NCI-H1417 treated with DMSO at 0.1 percent for 48 hours (cell line): Measurements from ENCODE around the gene ARHGAP28.
"Not testable (repeated sequence)": the region's sequence is repeated elsewhere in the genome, so short reads cannot be mapped to it uniquely, and the experiment has no call there.

Experiments
- DNase-seq: peaks from one replicate; lab custom pipeline; 2025; lab: John Stamatoyannopoulos, UW

ARHGAP28 gene

GRCh38 chr18:6929370-6930102 lies 200.0 kb downstream of the ARHGAP28 start:
- DNase-seq = no peak

- no peak for DNase-seq
Measured at GRCh38 chr18:6934859-6935258, 205.3 kb downstream of the ARHGAP28 start.

- DNase-seq = no peak
Measured at GRCh38 chr18:6938003-6938402, 208.5 kb downstream of the ARHGAP28 start.

- not testable (repeated sequence) for DNase-seq
Measured at GRCh38 chr18:6938403-6938802, 208.9 kb downstream of the ARHGAP28 start.

GRCh38 chr18:6939972-6940371 lies 210.5 kb downstream of the ARHGAP28 start:
- no peak for DNase-seq

- DNase-seq = no peak
Measured at GRCh38 chr18:6940451-6940850, 210.9 kb downstream of the ARHGAP28 start.

- DNase-seq = no peak
Measured at GRCh38 chr18:6941996-6942395, 212.5 kb downstream of the ARHGAP28 start.

- no peak for DNase-seq
Measured at GRCh38 chr18:6942742-6943141, 213.2 kb downstream of the ARHGAP28 start.

- DNase-seq = no peak
Measured at GRCh38 chr18:6943143-6943542, 213.6 kb downstream of the ARHGAP28 start.

- DNase-seq = no peak
Measured at GRCh38 chr18:6947338-6948030, 218.0 kb downstream of the ARHGAP28 start.

GRCh38 chr18:6948281-6949055 lies 219.0 kb downstream of the ARHGAP28 start:
- no peak for DNase-seq

- DNase-seq = no peak
Measured at GRCh38 chr18:6949800-6950586, 220.5 kb downstream of the ARHGAP28 start.

- no peak for DNase-seq
Measured at GRCh38 chr18:6950641-6951040, 221.1 kb downstream of the ARHGAP28 start.

GRCh38 chr18:6951336-6952090 lies 222.0 kb downstream of the ARHGAP28 start:
- no peak for DNase-seq

GRCh38 chr18:6954501-6954900 lies 225.0 kb downstream of the ARHGAP28 start:
- no peak for DNase-seq

GRCh38 chr18:6955304-6955703 lies 225.8 kb downstream of the ARHGAP28 start:
- DNase-seq = no peak

GRCh38 chr18:6956495-6956894 lies 227.0 kb downstream of the ARHGAP28 start:
- no peak for DNase-seq

- no peak for DNase-seq
Measured at GRCh38 chr18:6956999-6957398, 227.5 kb downstream of the ARHGAP28 start.

GRCh38 chr18:6959110-6959509 lies 229.6 kb downstream of the ARHGAP28 start:
- DNase-seq = no peak

- no peak for DNase-seq
Measured at GRCh38 chr18:6960124-6960523, 230.6 kb downstream of the ARHGAP28 start.

- no peak for DNase-seq
Measured at GRCh38 chr18:6960656-6961055, 231.1 kb downstream of the ARHGAP28 start.
